ENCODE results near the gene ACLY. TPM values are rescaled to one million over a fixed set of nuclear protein-coding genes. Genes with fewer than 3 reads are reported as not detected.
"Not testable (repeated sequence)": the region's sequence is repeated elsewhere in the genome, so short reads cannot be mapped to it uniquely, and the experiment has no call there.

Gene ACLY
- total RNA-seq, 1 donor from 2014 or later = 195 TPM

DNA sequence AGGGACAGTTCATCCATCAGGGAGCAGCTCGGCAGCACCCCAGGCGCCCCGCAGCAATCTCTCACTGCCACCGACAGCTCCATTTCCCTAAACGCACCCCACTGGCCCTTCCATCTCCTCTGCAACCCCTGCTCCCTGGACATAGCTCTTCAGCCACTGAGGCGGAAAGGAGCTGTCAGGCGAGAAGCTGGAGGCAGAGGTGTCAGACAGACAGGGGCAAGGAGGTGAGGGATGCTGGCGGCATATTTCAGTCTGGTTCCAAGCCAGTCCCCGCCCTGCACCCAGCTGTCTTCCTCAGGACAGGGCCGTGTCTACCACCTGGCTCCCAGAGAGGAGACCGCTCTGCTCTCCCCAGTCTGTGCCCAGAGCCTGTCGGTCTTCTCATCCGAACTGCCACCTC lies 9.7 kb downstream of the ACLY start:
- DNase-seq = no peak

DNA sequence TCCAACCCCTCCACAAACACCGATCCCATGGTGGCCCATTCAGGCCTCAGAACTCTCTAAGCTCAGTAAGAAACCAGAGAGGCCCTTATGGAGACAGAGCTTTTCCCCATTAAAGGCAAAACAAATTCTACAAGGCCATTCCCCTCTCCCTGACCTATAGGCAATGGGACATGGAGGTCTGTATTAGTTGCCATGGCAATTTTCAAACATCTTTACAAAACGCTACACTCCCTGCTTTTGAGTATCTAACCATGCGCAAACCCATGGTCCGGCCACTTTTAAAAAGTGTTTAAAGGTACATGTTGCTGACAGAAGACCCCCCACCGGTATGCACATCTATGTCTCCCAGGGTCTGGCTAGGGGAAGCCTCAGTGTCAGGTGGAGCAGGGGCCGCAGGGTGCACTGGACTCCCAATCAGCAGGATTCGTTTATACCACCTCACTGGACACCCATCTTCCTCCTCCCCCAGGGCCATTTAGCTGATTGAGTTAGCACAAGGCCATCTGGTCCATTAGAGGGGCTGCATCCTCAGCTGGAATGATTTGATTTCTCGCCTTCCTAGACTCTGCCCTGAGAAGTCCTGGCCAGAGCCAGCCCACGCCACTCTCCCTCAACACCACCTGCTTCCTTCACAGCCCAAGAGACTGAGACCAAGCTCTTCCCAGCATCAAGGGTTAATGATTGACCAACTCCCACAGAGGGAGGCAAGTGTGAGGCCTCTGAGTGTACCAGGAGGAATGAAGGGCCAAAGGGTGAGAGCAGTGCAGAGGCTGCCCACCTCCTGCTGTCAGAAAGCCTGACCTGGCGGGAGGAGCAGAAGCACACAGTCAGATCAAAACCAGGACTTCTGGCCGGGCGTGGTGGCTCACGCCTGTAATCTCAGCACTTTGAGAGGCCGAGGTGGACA lies 10.9 kb downstream of the ACLY start:
- no peak for DNase-seq

DNA sequence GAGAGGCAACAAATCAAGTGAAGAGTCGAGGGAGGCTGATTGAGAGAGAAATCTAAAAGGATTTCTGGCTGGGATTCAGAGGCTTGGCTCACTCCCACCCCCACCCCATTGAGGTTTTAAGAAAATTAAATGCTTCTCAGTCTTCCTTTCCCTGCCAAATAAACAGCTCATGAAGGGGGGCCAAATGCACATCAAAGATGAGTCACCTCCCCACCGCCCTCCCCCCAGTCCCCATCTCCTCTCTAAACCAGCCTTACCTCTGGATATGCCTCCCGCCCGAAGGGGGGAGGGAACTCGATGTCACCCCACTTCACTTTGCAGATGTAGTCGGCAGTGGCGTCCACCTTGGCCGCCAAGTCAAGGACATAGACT lies 11.6 kb downstream of the ACLY start:
- DNase-seq = no peak

DNA sequence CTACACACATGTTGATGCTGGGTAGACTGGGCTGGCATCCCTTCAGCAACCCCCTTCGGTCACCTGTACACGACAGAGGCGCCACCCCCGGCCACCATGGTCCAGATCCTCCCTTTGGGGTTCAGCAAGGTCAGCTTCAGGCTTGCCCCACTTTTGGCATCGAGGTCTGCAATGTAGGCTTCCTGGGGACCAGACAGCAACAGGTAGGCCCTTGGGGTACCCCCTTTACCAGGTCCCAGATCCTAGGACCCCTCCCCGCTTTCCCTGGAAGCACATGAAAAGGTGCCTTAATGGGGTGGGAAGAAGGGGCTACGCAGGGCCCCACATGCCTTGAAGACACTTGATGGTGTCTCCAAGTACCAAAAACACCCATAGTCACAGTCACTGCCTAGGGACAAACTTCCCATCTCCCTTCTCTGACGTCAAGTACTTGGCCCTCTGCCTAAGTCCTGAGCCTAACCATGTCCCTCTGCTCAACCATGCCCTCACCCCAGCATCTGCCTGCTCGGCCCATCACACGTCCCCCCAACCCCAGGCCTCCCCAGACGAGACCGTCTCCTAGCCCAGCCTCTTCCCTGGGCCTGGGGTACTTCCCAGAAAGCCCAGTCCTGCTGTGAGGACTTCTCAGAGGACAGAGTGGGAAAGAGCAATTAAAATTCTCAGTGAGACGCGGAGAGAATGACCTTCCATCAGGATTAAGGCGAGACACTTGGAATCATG lies 12.1 kb downstream of the ACLY start:
- no peak for DNase-seq

DNA sequence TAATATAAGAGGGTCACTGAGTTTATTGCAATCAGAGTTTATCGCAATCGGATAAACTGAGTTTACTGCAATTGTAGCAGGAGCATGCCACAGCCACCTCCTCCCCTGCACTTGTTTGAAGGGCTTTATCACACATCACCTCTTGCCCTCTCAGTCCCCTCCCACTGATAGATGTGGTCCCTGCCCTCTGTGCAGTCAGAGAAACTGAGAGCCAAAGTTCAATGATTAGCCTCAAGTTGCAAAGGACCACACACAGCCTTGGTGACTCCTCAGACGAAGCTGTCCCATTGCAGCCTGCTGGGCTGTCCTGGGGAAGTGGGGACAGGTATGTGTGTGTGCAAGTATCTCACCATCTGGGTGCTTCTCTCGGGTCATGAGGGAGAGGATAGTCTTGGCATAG lies 13.6 kb downstream of the ACLY start:
- DNase-seq = no peak

DNA sequence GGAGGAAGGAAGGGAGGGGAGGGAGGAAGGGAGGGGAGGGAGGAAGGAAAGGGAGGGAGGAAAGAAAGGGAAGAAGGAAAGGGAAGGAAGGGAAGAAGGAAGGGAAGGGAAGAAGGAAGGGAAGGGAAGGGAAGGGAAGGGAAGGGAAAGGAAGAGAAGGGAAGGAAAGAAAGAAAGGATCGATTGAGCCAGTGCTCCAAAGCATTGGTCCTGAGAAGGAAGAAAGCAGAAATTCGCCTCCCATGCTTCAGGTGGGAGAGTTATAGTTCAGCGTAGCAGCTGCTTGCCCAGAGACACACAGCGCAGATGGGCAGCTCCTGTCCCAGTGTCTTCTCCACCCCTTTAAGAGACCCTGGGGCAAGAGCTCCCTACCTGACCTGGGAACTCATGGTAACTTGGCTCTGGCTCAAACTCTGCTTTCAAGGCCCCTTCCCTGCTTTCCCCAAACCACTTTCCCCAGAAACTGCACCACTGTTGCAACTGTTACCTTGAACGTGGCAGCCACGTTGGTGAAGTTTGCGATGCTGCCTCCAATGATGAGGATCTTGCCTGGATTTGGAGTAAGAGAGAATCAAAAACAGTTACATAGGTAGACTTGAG lies 14.4 kb downstream of the ACLY start:
- no peak for DNase-seq

DNA sequence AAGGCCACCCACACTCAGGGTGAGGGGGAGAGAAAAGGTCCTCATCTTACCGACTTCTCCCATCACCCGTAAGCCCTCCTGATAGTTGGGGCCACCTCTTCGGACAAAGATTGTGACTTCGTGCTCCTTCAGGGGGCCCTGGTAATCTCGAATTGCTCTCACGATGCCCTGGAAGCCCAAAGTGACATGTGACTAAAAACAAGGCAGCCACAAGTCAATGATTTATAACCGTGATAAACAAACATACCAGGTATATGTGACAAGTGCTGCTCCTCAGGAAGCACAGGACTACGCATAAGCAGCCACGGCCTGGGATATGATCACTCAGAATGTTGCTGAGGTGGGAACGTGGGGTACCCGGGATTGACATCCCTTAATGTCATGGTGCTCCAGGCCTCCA lies 17.1 kb downstream of the ACLY start:
- DNase-seq = no peak

DNA sequence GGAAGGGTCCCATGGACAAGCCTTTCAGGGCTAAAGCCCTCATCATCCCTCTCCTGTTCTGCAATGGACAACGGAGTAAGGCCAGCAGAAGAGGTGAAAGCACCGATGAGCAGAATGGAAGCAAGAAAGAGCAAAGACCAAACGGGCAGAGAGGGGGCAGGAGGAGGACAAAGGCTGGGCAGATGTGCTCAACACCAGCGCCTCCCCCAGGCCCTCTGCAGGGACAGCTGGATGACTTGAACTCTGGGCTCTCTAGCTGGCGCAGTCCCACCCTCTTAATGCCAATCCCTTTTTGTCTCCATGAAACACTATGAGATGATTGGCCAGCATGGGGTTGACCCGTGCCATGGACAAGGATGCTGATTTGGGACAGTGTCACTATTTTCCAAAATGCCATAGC lies 22.0 kb downstream of the ACLY start:
- DNase-seq = no peak

DNA sequence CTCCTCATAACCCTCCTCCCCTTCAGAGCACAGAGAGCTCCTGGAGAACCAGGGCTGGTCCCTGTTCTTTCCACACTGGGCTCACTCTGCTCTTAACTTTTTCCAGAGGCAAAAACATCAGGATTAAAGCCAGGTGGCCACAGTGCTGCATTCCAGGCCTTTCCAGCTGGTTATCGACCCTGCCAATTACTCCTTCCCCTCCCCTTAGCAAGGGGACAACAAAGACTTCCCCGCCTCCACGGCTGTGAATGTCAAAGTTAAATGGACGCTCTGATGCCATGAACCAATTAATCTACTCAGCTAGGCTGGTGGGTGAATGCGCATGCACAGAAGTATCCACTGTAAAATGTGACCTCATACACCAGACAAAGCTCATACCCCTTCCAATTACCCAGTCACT lies 23.1 kb downstream of the ACLY start:
- no peak for DNase-seq

DNA sequence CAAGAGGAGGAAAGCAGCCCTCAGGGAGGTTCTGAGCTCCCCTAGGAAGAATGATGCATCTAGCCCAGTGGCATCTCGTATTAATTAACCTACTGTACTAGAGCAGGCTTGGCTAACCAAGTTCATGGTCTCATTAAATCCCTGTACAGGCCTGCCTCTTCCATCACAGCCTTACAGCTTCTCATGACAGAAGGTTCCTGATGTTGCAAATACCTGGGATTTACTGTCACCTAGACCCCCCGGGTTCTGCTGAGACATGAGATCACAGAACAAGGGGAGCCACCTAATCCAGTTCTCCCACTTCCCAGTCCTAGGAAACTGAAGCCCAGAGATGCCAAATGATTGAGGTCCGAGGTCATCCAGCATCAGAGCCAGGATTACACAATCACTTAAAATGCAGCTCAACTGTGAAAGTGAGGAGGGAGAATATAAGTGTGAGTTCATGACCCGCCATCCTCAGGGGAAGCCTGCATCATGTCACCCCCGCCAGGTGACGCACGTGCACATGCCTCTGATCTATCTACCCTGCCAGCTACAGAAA lies 23.9 kb downstream of the ACLY start:
- DNase-seq = peak; percentile 30

DNA sequence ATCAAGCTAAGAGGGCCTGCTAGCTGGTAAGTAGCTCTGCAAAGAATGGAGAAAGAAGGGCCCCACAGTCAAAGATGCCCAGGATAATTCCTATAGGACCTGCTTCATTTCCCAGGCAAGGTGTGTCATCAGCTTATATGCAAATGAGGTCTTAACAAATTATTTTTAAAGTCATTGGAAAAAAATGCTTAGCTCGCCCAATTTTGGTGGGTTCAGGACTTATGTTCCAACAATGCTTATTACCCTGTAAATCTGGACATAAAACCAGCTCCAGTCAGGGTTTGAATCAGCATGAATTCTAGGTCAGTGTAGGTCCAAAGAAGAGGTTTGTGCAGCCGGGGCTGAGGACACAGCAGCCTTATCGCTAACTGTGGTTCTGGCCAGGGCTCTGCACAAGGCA lies 25.4 kb downstream of the ACLY start:
- DNase-seq = no peak

DNA sequence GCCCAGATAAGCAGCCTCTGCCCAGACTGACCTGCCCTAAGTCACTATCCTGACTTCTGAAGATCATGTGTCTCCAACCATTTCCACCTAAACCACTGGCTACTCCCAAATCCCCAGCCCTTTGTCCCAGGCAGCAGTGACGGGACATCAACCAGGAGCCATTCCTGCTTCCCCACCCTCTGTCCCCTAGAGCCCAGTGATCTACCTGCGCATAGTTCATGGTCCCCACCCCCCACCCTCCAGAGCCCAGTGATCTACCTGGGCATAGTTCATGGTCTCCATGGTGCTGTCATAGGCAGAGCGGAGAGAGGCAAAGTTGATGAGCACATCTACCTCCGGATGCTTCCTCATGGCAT lies 26.8 kb downstream of the ACLY start:
- DNase-seq = no peak

DNA sequence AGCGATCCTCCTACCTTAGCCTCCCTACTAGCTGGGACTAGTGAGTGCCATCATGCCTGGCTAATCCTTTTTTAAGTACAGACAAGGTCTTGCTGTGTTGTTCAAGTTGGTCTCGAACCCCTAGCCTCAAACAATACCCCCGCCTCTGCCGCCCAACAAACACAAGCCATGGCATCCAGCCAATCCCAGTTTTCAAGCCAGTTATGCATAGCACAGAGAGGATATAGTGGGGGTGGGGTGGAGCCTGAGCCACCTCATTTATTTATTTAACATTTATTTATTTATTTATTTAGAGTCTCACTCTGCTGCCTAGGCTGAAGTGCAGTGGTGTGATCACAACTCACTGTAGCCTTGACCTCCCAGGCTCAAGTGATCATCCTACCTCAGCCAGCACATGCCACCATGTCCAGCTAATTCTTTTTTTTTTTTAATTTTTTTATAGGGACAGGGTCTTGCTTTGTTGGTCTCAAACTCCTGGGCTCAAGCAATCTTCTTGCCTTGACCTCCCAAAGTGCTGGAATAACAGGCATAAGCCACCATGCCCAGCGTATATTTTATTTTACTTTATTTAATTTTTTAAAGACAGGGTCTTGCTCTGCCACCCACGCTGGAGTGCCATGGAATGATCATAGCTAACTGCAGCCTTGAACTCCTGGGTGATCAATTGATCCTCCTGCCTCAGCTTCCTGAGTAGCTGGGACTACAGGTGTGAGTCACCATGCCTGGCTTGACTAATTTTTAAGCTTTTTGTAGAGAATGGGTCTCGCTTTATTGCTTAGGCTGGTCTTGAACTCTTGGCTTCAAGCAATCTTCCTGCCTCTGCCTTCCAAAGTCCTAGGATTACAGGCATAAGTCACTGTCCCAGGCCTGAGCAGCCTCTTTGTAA lies 27.4 kb downstream of the ACLY start:
- DNase-seq = peak; percentile 26

DNA sequence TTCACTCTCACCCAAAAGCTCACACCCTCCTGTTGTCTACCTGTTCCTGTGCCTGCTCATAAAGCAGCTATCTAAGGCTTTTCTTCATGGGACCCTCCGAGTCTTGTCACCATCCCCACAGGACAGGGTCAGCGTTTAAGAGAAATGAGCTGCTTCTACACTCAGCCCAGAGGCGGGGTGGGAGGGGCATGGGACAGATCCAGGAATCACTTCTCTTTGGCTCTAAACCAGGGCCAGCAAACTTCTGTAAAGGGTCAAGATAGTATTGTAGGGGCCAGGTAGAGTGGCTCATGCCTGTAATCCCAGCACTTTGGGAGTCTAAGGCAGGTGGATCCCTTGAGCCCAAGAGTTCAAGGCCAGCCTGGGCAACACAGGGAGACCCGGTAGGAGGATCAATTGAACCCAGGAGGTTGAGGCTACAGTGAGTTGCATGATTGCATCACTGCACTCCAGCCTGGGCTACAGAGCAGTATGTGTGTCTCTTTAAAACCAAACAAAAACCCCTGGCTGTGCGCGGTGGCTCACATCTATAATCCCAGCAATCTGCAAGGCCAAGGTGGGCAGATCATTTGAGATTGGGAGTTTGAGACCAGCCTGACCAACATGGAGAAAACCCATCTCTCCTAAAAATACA lies 30.3 kb downstream of the ACLY start:
- no peak for DNase-seq

DNA sequence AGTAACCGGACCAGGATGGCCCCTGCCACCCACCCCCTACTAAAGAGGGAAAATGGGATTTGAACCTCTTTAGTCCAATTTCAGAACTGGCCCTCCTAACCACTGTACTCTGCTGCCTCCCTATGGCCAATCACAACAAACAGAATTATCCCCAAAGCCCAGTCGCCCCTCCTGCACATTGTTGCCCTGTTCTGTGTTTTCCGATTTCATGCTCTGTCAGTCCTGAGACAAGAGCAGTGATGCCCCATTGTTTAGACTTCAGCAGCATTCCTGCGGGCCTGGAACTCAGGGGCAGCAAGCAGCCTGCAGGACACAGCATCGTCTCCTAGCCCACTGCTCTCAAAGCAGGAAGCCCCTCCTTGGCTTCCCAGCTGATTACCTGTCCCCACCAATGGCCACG lies 33.0 kb downstream of the ACLY start:
- peak; percentile 21 for DNase-seq

DNA sequence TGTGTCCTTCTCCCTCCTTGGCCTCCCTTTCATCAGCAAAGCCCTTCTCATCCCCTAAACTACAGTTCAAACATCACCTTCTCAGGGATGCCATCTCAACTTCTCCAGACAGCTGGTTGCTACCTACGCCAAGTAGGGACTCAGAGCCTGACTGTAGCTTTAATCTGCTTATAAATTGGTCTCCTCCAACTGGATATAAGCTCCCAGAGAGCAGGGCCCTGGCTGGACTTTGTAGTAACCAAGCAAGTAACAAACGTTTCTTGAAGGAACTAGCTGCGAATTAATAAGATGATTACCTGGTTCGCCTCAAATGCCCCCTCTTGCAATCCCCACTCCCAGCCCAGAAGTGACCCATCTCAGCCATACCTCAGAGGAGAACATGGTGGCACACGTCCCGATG lies 36.0 kb downstream of the ACLY start:
- no peak for DNase-seq

DNA sequence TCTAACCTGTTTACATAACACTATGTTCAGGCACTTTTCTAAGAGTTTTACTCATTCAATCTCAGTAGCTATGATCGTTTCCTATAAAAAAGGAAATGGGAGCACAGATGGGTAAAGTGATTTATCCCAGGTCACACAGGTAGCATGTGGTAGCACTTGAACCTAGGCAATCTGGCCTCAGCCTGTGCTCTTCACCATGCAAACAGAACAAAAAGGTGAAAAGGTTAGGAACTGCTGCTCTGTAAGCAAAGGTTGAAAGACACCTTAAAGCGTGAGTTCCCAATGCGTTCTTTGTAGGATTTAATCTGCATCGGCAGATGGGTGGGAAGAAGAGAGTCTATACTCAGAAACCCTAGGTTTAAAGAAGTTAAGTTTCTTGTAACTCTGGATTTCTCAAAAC lies 38.6 kb downstream of the ACLY start:
- no peak for DNase-seq

DNA sequence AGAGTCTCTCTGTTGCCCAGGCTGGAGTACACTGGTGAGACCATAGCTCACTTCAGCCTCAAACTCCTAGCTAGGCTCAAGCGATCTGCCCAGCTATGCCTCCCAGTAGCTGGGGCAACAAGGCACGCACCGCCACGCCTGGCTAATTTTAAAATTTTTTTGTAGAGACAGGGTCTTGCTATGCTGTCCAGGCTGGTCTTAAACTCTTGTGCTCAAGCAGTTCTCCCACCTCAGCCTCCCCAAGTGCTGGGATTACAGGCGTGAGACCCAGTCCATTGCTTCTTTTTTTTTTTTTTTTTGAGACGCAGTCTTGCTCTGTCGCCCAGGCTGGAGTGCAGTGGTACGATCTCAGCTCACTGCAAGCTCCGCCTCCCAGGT lies 44.5 kb downstream of the ACLY start:
- DNase-seq = not testable (repeated sequence)

DNA sequence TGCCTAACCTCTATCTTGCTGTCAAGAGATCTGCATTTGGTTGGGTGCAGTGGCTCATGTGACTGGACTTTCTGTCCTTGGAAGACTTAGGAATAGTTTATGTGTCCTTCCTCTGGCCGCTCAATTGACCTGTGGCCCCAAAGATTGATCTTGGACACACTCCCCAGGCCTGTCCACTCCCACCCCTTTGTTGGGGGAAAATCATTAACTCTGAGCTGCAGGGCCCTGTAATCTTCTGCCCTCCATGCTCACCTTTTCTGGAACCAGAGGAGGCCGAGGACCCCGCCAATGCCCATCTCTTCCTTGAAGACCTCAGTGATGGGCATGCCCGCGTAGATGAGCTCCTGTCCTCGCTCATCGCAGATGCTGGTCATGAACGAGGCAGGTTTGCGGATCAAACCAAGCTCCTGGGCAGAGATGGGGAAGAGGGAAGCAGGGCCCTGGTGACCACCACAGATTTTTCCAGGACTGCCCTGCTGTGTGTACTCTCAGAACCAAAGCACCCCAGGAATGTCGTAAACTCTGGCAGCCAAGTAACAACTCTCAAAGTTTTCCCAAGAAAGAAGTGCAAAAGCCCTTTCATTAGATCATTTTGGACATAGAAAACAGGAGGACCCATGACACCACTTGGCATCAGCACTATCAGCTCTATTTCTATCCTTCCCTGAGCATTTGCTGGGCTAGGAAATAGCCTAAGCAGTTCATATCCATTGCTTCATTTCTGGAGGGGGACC lies 45.0 kb downstream of the ACLY start:
- no peak for DNase-seq

DNA sequence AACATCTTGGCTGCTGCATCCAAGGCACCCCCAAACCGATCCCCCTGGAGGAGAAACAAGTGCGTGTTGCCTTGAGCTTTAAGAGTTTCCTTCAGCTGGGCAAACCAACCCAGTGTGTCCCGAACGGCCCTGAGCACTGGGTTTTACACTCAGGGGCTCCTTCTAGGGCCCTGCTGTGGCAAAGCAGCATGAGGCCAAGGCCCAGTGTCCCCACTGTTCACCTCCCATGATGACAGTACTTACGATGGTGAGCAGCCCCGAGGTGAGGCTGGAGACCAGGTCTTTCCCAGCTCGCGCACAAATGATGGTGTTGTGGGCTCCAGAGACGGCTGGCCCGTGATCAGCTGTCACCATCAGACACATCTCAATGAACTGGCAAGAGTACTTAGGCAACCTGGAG lies 47.0 kb downstream of the ACLY start:
- DNase-seq = no peak

DNA sequence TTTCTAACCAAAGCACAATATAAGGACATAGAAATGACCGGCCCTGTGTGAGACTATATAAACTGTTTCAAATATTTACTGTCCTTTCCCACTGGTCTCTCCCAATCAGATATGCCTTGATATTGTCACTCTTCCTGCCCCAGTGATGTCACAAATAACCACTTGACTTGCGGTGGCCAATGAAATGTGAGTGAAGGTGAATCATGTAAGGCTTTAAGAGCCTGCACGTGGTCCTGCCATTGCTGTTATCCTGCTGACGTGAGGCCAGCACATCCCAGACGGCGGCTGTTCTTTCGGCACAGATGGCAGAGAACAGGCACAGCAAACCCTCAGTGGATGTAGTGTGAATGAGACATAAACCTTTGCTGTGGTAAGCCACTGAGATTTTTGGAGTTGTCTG lies 48.1 kb downstream of the ACLY start:
- DNase-seq = peak; percentile 26

Data from dermis blood vessel endothelial cell (primary cell).